PC-9 (cell line): ENCODE results near the gene CCDC107. TPM values are rescaled to one million over a fixed set of nuclear protein-coding genes. Genes with fewer than 3 reads are reported as not detected.
"Not testable (repeated sequence)": the region's sequence is repeated elsewhere in the genome, so short reads cannot be mapped to it uniquely, and the experiment has no call there.

Experiments used
- BruUV-seq: library from RNA; stranded (reverse); fragments of 400-500 nt; replicated peaks from 2 replicates; lab custom pipeline; 2021; lab: Mats Ljungman, UMichigan
- CTCF ChIA-PET: fragments of 300-600 bp; sonication (Branson Sonifier 250); formaldehyde crosslinking; loops from one replicate; lab custom pipeline; 2022; ENCODE audit warnings: antibody characterized with exemption; lab: Charles Lee
- POLR2A ChIA-PET: fragments of 300-600 bp; sonication (Branson Sonifier 250); formaldehyde crosslinking; loops from one replicate; lab custom pipeline; 2022; ENCODE audit warnings: antibody characterized with exemption; ENCODE audit not compliant: unreplicated experiment; lab: Charles Lee
- DNase-seq, 2 experiments: peaks; one replicate each; pipeline versions ENCODE4 v3.0.0 to v3.0.0-alpha.2; 2015 to 2022; ENCODE audit warnings: mixed read lengths in 1 of 2
- H2AFZ ChIP-seq: fragments of 200-600 bp; sonication (generic); 2 replicates; pipeline ENCODE4 v1.8.1; 2017; ENCODE audit warnings: antibody characterized with exemption
- H3F3A ChIP-seq: fragments of 200-600 bp; sonication (generic); 2 replicates; pipeline ENCODE4 v1.8.1; 2017; ENCODE audit warnings: antibody characterized with exemption, mild to moderate bottlenecking, low read depth; ENCODE audit not compliant: insufficient read depth
- H3K27ac ChIP-seq: fragments of 200-600 bp; sonication (generic); 2 replicates; pipeline ENCODE4 v1.6.1; 2016; ENCODE audit warnings: mixed run types
- H3K27me3 ChIP-seq: fragments of 200-600 bp; sonication (generic); 2 replicates; pipeline ENCODE4 v1.6.1; 2016; ENCODE audit warnings: low read depth, mixed run types; ENCODE audit not compliant: insufficient read depth
- H3K36me3 ChIP-seq: fragments of 200-600 bp; sonication (generic); 2 replicates; pipeline ENCODE4 v1.6.1; 2016; ENCODE audit warnings: low read depth, mixed run types
- H3K4me1 ChIP-seq: fragments of 200-600 bp; sonication (generic); replicated peaks from 2 replicates; pipeline ENCODE4 v1.6.1; 2016; ENCODE audit warnings: mixed run types; ENCODE audit not compliant: insufficient read depth
- H3K4me2 ChIP-seq: fragments of 200-600 bp; sonication (generic); 2 replicates; pipeline ENCODE4 v1.6.1; 2017; ENCODE audit warnings: mixed run types
- H3K4me3 ChIP-seq: fragments of 200-600 bp; sonication (generic); 2 replicates; pipeline ENCODE4 v1.6.1; 2016; ENCODE audit warnings: mixed run types
- H3K79me2 ChIP-seq: fragments of 200-600 bp; sonication (generic); 2 replicates; pipeline ENCODE4 v1.6.1; 2017; ENCODE audit warnings: low read depth, mixed run types
- H3K9me2 ChIP-seq: fragments of 200-600 bp; sonication (generic); 2 replicates; pipeline ENCODE4 v1.8.1; 2017; ENCODE audit warnings: mild to moderate bottlenecking; ENCODE audit not compliant: insufficient read depth
- H3K9me3 ChIP-seq: fragments of 200-600 bp; sonication (generic); 2 replicates; pipeline ENCODE4 v1.8.1; 2016; ENCODE audit warnings: low read depth; ENCODE audit not compliant: insufficient read depth
- H4K20me1 ChIP-seq: fragments of 200-600 bp; sonication (generic); 2 replicates; pipeline ENCODE4 v1.8.1; 2017; ENCODE audit not compliant: insufficient read depth
- EZH2 ChIP-seq: fragments of 200-600 bp; sonication (generic); IDR thresholded peaks from 2 replicates; pipeline ENCODE4 v1.8.0; 2017; ENCODE audit warnings: antibody characterized with exemption, low read depth
- intact Hi-C: fragments of 100-400 bp; cut with micrococcal nuclease; formaldehyde crosslinking; loops from one replicate; pipeline ENCODE4 v1.10.0; 2022; ENCODE audit not compliant: unreplicated experiment
- total RNA-seq: library from RNA; stranded (reverse); gene quantifications from 2 replicates; pipeline ENCODE4 v1.2.3, GENCODE V29; 2021
- TF ChIP-seq, protein P1 (sequence below): fragments of 200-600 bp; sonication (generic); conservative IDR thresholded peaks from 2 replicates; pipeline ENCODE4 v1.6.1; 2017; ENCODE audit warnings: mixed run types, antibody characterized with exemption, mild to moderate bottlenecking, moderate library complexity

CCDC107 gene
- total RNA-seq, 1 experiment from 2014 or later = 6.9 TPM

DNA sequence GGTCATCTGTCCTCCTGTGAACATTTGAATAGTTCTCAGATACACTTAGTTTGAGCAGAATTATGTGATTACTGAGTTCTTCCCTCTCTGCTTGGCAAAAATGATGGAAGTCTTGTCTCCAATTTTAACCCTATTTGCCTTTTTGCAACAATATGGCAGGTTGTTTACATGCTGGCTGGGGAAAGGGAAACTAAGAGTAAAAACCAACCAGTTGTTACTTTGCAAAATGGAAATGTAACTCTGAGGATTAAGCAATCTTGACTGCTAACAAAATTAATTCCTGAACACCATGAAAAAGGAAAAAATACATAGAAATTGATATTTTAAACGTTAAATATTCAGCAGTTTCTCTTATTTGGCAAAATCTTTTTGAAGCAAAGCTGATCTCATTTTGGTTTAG lies 18.5 kb upstream of the CCDC107 start:
- no peaks in the 10 kb centered on the region for H3K9me2 ChIP-seq
- no peak overlapping the region for H2AFZ ChIP-seq
- no peak overlapping the region for H3K27ac ChIP-seq
- no peak overlapping the region for H3K4me3 ChIP-seq
- TF ChIP-seq, protein P1, sequence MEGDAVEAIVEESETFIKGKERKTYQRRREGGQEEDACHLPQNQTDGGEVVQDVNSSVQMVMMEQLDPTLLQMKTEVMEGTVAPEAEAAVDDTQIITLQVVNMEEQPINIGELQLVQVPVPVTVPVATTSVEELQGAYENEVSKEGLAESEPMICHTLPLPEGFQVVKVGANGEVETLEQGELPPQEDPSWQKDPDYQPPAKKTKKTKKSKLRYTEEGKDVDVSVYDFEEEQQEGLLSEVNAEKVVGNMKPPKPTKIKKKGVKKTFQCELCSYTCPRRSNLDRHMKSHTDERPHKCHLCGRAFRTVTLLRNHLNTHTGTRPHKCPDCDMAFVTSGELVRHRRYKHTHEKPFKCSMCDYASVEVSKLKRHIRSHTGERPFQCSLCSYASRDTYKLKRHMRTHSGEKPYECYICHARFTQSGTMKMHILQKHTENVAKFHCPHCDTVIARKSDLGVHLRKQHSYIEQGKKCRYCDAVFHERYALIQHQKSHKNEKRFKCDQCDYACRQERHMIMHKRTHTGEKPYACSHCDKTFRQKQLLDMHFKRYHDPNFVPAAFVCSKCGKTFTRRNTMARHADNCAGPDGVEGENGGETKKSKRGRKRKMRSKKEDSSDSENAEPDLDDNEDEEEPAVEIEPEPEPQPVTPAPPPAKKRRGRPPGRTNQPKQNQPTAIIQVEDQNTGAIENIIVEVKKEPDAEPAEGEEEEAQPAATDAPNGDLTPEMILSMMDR = no peak
- no peak for TF ChIP-seq EZH2
- BruUV-seq = no TSS peak
- H3K4me1 ChIP-seq = no peaks in the 10 kb centered on the region
- H3K9me3 ChIP-seq = no peaks in the 10 kb centered on the region
- H3K36me3 ChIP-seq = no peaks in the 10 kb centered on the region
- no peaks in the 10 kb centered on the region for H4K20me1 ChIP-seq
- intact Hi-C loops = no loop called here
- H3F3A ChIP-seq = no peaks in the 10 kb centered on the region
- no peaks in the 10 kb centered on the region for H3K27me3 ChIP-seq
- H3K79me2 ChIP-seq = no peaks in the 10 kb centered on the region
- no peak for DNase-seq
- ChIA-PET CTCF (no interaction called here), POLR2A (no interaction called here)
- no peak overlapping the region for H3K4me2 ChIP-seq

DNA sequence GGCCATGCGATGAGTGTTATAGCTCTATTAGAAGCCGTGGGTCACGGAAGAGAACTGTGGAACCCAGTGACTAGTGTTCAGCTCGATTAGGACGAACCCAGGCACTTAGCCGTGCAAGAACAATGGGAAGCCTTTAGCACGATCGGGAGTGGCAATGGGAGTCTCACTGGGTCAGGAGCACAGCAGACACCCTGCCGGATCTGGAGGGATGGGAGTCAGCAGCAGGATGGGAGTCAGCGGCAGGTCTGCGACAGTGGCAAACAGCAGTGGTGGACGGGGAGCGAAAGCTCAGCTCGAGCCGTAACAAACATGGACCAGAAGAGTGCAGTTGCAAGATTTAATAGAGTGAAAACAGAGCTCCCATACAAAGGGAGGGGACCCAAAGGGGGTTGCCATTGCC lies 17.7 kb upstream of the CCDC107 start:
- H3K4me2 ChIP-seq, H3K79me2 ChIP-seq, POLR2A ChIA-PET, BruUV-seq, CTCF ChIA-PET, H3K27ac ChIP-seq, intact Hi-C loops, DNase-seq, H3K4me3 ChIP-seq, H3K27me3 ChIP-seq, H3F3A ChIP-seq, H4K20me1 ChIP-seq, H2AFZ ChIP-seq, H3K9me3 ChIP-seq, H3K9me2 ChIP-seq, H3K36me3 ChIP-seq, H3K4me1 ChIP-seq: not testable (repeated sequence)

DNA sequence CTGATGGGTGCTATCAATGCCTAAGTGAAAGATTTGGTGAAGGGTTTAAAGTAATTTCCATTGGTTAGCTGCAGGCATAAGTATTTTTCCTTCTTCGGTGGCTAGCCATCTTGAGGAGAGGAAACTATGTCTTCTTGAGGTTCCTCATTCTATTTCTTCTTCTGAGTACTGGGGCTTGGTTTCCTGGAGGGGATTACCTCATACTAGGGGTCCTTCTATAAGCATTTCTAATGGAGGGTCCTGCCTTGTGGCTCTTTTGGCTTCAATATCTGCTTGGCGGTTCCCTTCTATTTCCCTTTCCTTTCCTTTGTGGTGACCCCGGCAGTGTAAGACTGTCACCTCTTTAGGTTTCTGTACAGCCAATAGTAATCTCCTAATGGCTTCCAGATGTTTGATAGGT lies 16.6 kb upstream of the CCDC107 start:
- BruUV-seq, intact Hi-C loops: not testable (repeated sequence)

DNA sequence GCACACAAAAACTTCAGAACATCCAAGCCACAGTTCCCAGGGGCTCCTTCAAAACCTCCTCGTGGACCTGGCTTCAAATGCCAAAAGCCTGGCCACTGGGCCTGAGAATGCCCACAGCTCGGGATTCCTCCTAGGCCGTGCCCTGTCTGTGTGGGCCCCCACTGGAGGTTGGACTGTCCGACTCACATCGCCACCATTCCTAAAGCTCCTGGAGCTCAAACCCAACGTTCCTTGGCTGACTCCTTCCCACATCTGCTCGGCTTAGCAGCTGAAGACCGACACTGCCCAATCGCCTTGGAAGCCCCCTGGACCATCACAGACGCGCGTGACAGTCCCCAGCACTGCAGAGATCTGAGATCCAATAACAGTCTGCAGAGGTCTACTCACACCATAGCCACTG lies 15.0 kb upstream of the CCDC107 start:
- Histone ChIP-seq H3K36me3 (no peaks in the 10 kb centered on the region), H3K79me2 (no peaks in the 10 kb centered on the region), H3F3A (no peaks in the 10 kb centered on the region), H4K20me1 (no peaks in the 10 kb centered on the region), H3K4me2 (no peak overlapping the region), H2AFZ (no peak overlapping the region), H3K9me2 (no peaks in the 10 kb centered on the region), H3K9me3 (no peaks in the 10 kb centered on the region), H3K4me1 (no peaks in the 10 kb centered on the region), H3K4me3 (no peak overlapping the region), H3K27ac (no peak overlapping the region), H3K27me3 (no peaks in the 10 kb centered on the region)
- CTCF ChIA-PET = no interaction called here
- TF ChIP-seq, protein P1 = no peak
- TF ChIP-seq EZH2 = no peak
- POLR2A ChIA-PET = no interaction called here
- no peak for DNase-seq
- intact Hi-C loops = no loop called here
- BruUV-seq = no TSS peak

More for the DNA sequence above, 16.6 kb upstream of the CCDC107 start:
- H3K9me2 ChIP-seq, H3K4me2 ChIP-seq, H3K4me1 ChIP-seq, H3K27ac ChIP-seq, CTCF ChIA-PET, H4K20me1 ChIP-seq, H3K36me3 ChIP-seq, H3K79me2 ChIP-seq, DNase-seq, H2AFZ ChIP-seq, H3F3A ChIP-seq, H3K9me3 ChIP-seq, H3K4me3 ChIP-seq, H3K27me3 ChIP-seq, POLR2A ChIA-PET: not testable (repeated sequence)

DNA sequence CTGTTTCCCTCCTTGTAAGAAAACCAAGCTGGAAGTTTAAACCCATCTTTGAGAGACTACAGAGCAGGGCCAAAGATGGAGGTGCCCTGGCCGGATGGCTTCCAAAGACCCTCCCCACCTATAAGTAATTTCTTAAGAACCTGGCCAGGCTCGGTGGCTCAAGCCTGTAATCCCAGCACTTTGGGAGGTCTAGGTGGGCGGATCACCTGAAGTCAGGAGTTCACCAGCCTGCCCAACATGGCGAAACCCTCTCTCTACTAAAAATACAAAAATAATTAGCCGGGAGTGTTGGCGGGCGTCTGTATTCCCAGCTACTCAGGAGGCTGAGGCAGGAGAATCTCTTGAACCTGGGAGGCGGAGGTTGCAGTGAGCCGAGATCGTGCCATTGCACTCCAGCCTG lies 12.4 kb upstream of the CCDC107 start:
- intact Hi-C loops = loop anchor here (1.0 to 5.0 kb wide), 4 partner anchors 41 to 182 kb away; partner anchors contain the start of genes CREB3, FAM221B, TESK1 and TLN1
- H3F3A ChIP-seq, H3K9me3 ChIP-seq, H4K20me1 ChIP-seq, H3K27me3 ChIP-seq, H3K79me2 ChIP-seq, BruUV-seq, DNase-seq, H3K9me2 ChIP-seq, H3K4me1 ChIP-seq, H3K36me3 ChIP-seq: not testable (repeated sequence)
- POLR2A ChIA-PET = interaction anchor here (0.8 kb wide), 1 partner anchor 1196 kb away, joined by 11 read pairs; no protein-coding TSS in a partner anchor
- CTCF ChIA-PET = interaction anchor here (0.6 to 1.5 kb wide), 3 partner anchors 156 to 464 kb away, joined by 3 to 6 read pairs (median 3); partner anchors contain the start of gene RUSC2
- H3K4me2 ChIP-seq = peak overlapping the region; percentile 81
- H2AFZ ChIP-seq = peak overlapping the region; percentile 92
- peak overlapping the region; percentile 66 for H3K27ac ChIP-seq
- peak overlapping the region; percentile 71 for H3K4me3 ChIP-seq
